ENCODE data around the gene AGRN.

GRCh38 chr1:1084372-1085170 lies 64.7 kb downstream of the AGRN start:
- TF ChIP-seq BHLHE40 (IDR thresholded peaks at IDR 0.05; ENCODE audit: borderline replicate concordance) (no peak), HDGF (IDR thresholded peaks at IDR 0.05; ENCODE audit: borderline replicate concordance) (no peak), FOXA1 (IDR thresholded peaks at IDR 0.05) (no peak), TARDBP (IDR thresholded peaks at IDR 0.05) (no peak), SUZ12 (IDR thresholded peaks at IDR 0.05) (no peak), FOXM1 (IDR thresholded peaks at IDR 0.05; ENCODE audit: borderline replicate concordance) (no peak), SP1 (IDR thresholded peaks at IDR 0.05) (no peak), ARNT (IDR thresholded peaks at IDR 0.05) (no peak), ZNF384 (IDR thresholded peaks at IDR 0.05) (no peak), L3MBTL2 (conservative IDR thresholded peaks at IDR 0.05) (no peak), PKNOX1 (IDR thresholded peaks at IDR 0.05) (no peak), ELF4 (IDR thresholded peaks at IDR 0.05) (no peak)
